Suprapubic skin (tissue), 3 donors: ENCODE measurements around the gene EML1.

Experiments
- CTCF ChIP-seq, 2 donors: fragments of 200-600 bp in 1 of 2; fragments of 450-650 bp in 1 of 2; sonication (generic) in 1 of 2; IDR thresholded peaks; one replicate each; pipeline ENCODE4 v1.5.1; 2016 to 2019; ENCODE audit warnings: antibody characterized with exemption in 2 of 2, mild to moderate bottlenecking in 1 of 2, moderate library complexity in 1 of 2
- EP300 ChIP-seq: sonication (generic); formaldehyde crosslinking; IDR thresholded peaks from one replicate; pipeline ENCODE4 v1.6.1; 2017; ENCODE audit warnings: antibody characterized with exemption

- TF ChIP-seq EP300: no peak
- no peak for TF ChIP-seq CTCF (IDR thresholded peaks at IDR 0.05)
Measured at GRCh38 chr14:99857551-99857950, 64.3 kb downstream of the EML1 start.
